Progenitor cell of endocrine pancreas (in vitro differentiated cells): ENCODE measurements around the gene IDUA. TPM values are rescaled to one million over a fixed set of nuclear protein-coding genes. Genes with fewer than 3 reads are reported as not detected.

Experiments
- DNase-seq: peaks from one replicate; pipeline ENCODE4 v3.0.0; 2021; ENCODE audit warnings: low spot score; ENCODE audit not compliant: unreplicated experiment
- H3K27ac Mint-ChIP-seq: 2 replicates; pipeline ENCODE4 v1.8.0; 2021; ENCODE audit warnings: mild to moderate bottlenecking, moderate library complexity, mixed read lengths
- H3K27me3 Mint-ChIP-seq: 2 replicates; pipeline ENCODE4 v1.8.0; 2021; ENCODE audit warnings: mixed read lengths
- H3K36me3 Mint-ChIP-seq: 2 replicates; pipeline ENCODE4 v1.8.0; 2022; ENCODE audit warnings: mixed read lengths; ENCODE audit not compliant: insufficient read depth
- H3K4me1 Mint-ChIP-seq: 2 replicates; pipeline ENCODE4 v1.8.0; 2021; ENCODE audit warnings: low read depth, mixed read lengths
- H3K4me3 Mint-ChIP-seq: 2 replicates; pipeline ENCODE4 v1.8.0; 2021; ENCODE audit warnings: low read depth, mild to moderate bottlenecking, moderate library complexity, mixed read lengths
- H3K9me3 Mint-ChIP-seq: 2 replicates; pipeline ENCODE4 v1.8.0; 2021; ENCODE audit warnings: low read depth, mixed read lengths
- CTCF ChIP-seq: fragments of 200-600 bp; sonication (generic); IDR thresholded peaks from one replicate; pipeline ENCODE4 v1.5.0; 2021; ENCODE audit warnings: antibody characterized with exemption, mild to moderate bottlenecking; ENCODE audit not compliant: unreplicated experiment
- total RNA-seq: library from RNA; stranded (reverse); gene quantifications from 2 replicates; pipeline ENCODE4 v1.2.1, GENCODE V29; 2021

IDUA gene
- total RNA-seq, 1 donor from 2014 or later, result 87.0 TPM

- Mint-ChIP-seq H3K36me3 (no peaks in the 10 kb centered on the region), H3K4me3 (no peak overlapping the region), H3K4me1 (no peaks in the 10 kb centered on the region), H3K27me3 (no peaks in the 10 kb centered on the region), H3K27ac (no peak overlapping the region), H3K9me3 (no peaks in the 10 kb centered on the region)
- no peak for DNase-seq
- no peak for TF ChIP-seq CTCF
Observed at GRCh38 chr4:951186-951585, 35.7 kb upstream of the IDUA start.

GRCh38 chr4:951594-952468 is 35.0 kb upstream of the IDUA start:
- Mint-ChIP-seq H3K27me3 (no peaks in the 10 kb centered on the region), H3K4me1 (no peaks in the 10 kb centered on the region), H3K27ac (no peak overlapping the region), H3K4me3 (no peak overlapping the region), H3K9me3 (no peaks in the 10 kb centered on the region), H3K36me3 (no peaks in the 10 kb centered on the region)
- DNase-seq, result no peak
- no peak for TF ChIP-seq CTCF

- Mint-ChIP-seq H3K4me3 (no peak overlapping the region), H3K27ac (no peak overlapping the region), H3K4me1 (no peaks in the 10 kb centered on the region), H3K36me3 (peaks cover 1% of the 10 kb centered on the region), H3K9me3 (no peaks in the 10 kb centered on the region), H3K27me3 (no peaks in the 10 kb centered on the region)
- no peak for TF ChIP-seq CTCF
- no peak for DNase-seq
Observed at GRCh38 chr4:952881-953573, 33.8 kb upstream of the IDUA start.

- Mint-ChIP-seq H3K27me3 (no peaks in the 10 kb centered on the region), H3K4me1 (no peaks in the 10 kb centered on the region), H3K27ac (no peak overlapping the region), H3K4me3 (no peak overlapping the region), H3K36me3 (peaks cover 1% of the 10 kb centered on the region), H3K9me3 (no peaks in the 10 kb centered on the region)
- no peak for TF ChIP-seq CTCF
- no peak for DNase-seq
Observed at GRCh38 chr4:953574-953915, 33.3 kb upstream of the IDUA start.

GRCh38 chr4:954211-955020 is 32.4 kb upstream of the IDUA start:
- H3K4me1 Mint-ChIP-seq, result no peaks in the 10 kb centered on the region
- H3K4me3 Mint-ChIP-seq, result no peak overlapping the region
- no peak overlapping the region for H3K27ac Mint-ChIP-seq
- TF ChIP-seq CTCF, result no peak
- no peak for DNase-seq
- H3K27me3 Mint-ChIP-seq, result no peaks in the 10 kb centered on the region
- H3K9me3 Mint-ChIP-seq, result no peaks in the 10 kb centered on the region
- H3K36me3 Mint-ChIP-seq, result peaks cover 1% of the 10 kb centered on the region
